OCI-LY1 (cell line): Measurements from ENCODE around the gene RUVBL2.

Experiments used
- H2AFZ ChIP-seq: fragments of 200-600 bp; sonication (generic), shearing (Covaris generic); 2 replicates; pipeline ENCODE4 v1.6.0; 2014; ENCODE audit warnings: antibody characterized with exemption, mild to moderate bottlenecking, low read length
- H3F3A ChIP-seq: fragments of 200-600 bp; sonication (generic), shearing (Covaris generic); 2 replicates; pipeline ENCODE4 v1.6.0; 2014; ENCODE audit warnings: mild to moderate bottlenecking, antibody characterized with exemption, low read length, moderate library complexity; ENCODE audit not compliant: insufficient read depth
- H3K27ac ChIP-seq: fragments of 200-600 bp; sonication (generic); 2 replicates; pipeline ENCODE4 v1.5.1; 2014; ENCODE audit warnings: low read length, mixed run types, mild to moderate bottlenecking, low read depth; ENCODE audit not compliant: poor library complexity, severe bottlenecking
- H3K27me3 ChIP-seq: fragments of 200-600 bp; sonication (generic); 2 replicates; pipeline ENCODE4 v1.6.0; 2014; ENCODE audit warnings: antibody characterized with exemption, mild to moderate bottlenecking, low read length, moderate library complexity; ENCODE audit not compliant: insufficient read depth
- H3K36me3 ChIP-seq: fragments of 200-600 bp; sonication (generic); 2 replicates; pipeline ENCODE4 v1.6.1; 2014; ENCODE audit warnings: mild to moderate bottlenecking, antibody characterized with exemption, low read length, moderate library complexity, mixed read lengths; ENCODE audit not compliant: insufficient read depth
- H3K4me1 ChIP-seq: fragments of 200-600 bp; sonication (generic); 2 replicates; pipeline ENCODE4 v1.5.1; 2014; ENCODE audit warnings: mild to moderate bottlenecking, low read length, moderate library complexity; ENCODE audit not compliant: insufficient read depth, severe bottlenecking
- H3K4me2 ChIP-seq: fragments of 200-600 bp; sonication (generic), shearing (Covaris generic); 2 replicates; pipeline ENCODE4 v1.6.1; 2014; ENCODE audit warnings: low read length
- H3K4me3 ChIP-seq: fragments of 200-600 bp; sonication (generic); 2 replicates; pipeline ENCODE4 v1.5.1; 2014; ENCODE audit warnings: low read length, low read depth, mild to moderate bottlenecking, mixed read lengths; ENCODE audit not compliant: poor library complexity, severe bottlenecking
- H3K79me2 ChIP-seq: fragments of 200-600 bp; shearing (Covaris generic); 2 replicates; pipeline ENCODE4 v1.6.1; 2016; ENCODE audit warnings: mixed run types, low read length, mixed read lengths; ENCODE audit not compliant: insufficient read depth
- H3K9ac ChIP-seq: fragments of 200-600 bp; sonication (generic), shearing (Covaris generic); 2 replicates; pipeline ENCODE4 v1.6.1; 2014; ENCODE audit warnings: mild to moderate bottlenecking, low read length, mixed read lengths
- H3K9me2 ChIP-seq: fragments of 200-600 bp; sonication (generic), shearing (Covaris generic); 2 replicates; pipeline ENCODE4 v1.6.1; 2014; ENCODE audit warnings: low read depth, mild to moderate bottlenecking, low read length, mixed read lengths
- H3K9me3 ChIP-seq: fragments of 200-600 bp; shearing (Covaris generic); 2 replicates; pipeline ENCODE4 v1.6.1; 2014; ENCODE audit warnings: low read length, mixed read lengths
- H4K20me1 ChIP-seq: fragments of 200-600 bp; sonication (generic), shearing (Covaris generic); 2 replicates; pipeline ENCODE4 v1.6.0; 2016; ENCODE audit warnings: mild to moderate bottlenecking, low read length; ENCODE audit not compliant: insufficient read depth
- EZH2 ChIP-seq: fragments of 200-600 bp; sonication (generic), shearing (Covaris generic); IDR thresholded peaks from 2 replicates; pipeline ENCODE4 v1.8.0; 2017; ENCODE audit warnings: borderline replicate concordance, mixed run types, mild to moderate bottlenecking, antibody characterized with exemption, low read length, moderate library complexity, mixed read lengths
- TF ChIP-seq, protein P1 (sequence below): fragments of 200-600 bp; sonication (generic), shearing (Covaris generic); IDR thresholded peaks from 2 replicates; pipeline ENCODE4 v1.5.1; 2017; ENCODE audit warnings: mild to moderate bottlenecking, antibody characterized with exemption, low read length, moderate library complexity, mixed read lengths

The RUVBL2 gene

DNA sequence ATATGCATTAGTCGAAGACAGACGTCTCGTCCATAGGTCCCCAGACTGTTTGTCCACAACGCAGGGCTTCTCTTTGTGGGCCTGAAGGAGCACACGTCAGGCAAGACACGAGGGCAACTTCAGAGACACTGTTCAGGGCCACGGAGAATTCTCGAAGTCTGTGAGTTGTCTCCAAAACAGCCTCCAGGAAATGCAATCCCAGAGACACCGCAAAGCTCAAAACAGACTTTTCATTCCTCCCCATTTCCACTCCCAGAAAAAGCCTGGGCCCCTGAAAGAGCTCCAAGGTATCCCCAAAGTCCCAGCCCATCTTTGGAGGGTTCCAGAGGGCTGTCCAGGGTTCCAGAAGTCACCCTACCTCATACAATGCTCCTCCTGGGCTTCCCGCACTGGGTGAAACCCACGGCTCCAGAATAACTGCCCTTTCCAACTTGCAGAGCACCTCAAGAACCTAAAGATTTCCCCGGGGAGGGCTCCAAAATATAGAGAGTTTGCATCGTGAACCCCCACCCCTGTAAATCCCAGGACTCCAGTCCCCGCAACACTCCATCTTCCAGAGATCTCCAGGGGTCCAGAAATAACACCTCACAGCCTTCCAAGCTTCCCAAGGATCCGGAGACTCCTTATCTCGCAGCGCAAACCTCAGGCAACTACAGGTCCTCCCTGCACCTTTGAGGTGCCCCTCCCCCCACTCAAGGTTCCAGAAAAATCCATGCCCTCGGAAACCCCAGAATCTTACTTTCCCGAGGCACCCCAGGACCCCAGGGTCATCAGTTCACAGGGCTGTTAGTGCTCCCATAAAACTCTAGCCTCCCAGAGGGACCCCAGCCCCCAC is 29.3 kb upstream of the RUVBL2 start:
- H3K4me1 ChIP-seq: peaks cover 52% of the 10 kb centered on the region
- H3F3A ChIP-seq: peaks cover 5% of the 10 kb centered on the region; the same call in 1 of the 2 replicates

DNA sequence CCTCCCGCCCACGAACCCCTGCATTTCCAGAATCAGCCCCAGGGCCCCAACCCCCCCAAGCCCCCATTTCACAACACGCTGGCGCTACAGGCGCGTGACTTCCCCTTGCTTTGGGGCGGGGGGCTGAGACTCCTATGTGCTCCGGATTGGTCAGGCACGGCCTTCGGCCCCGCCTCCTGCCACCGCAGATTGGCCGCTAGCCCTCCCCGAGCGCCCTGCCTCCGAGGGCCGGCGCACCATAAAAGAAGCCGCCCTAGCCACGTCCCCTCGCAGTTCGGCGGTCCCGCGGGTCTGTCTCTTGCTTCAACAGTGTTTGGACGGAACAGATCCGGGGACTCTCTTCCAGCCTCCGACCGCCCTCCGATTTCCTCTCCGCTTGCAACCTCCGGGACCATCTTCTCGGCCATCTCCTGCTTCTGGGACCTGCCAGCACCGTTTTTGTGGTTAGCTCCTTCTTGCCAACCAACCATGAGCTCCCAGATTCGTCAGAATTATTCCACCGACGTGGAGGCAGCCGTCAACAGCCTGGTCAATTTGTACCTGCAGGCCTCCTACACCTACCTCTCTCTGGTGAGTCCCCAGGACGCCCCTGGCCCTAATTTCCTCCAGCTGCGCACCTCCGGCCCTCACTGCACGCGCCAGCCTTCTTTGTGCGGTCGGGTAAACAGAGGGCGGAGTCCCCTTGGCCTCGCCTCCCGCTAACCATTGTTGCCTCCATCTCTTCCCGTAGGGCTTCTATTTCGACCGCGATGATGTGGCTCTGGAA is 28.5 kb upstream of the RUVBL2 start, which contains the start of gene FTL:
FTL (plus strand) TSS at position 270 of the 766 bp plus-strand sequence; CDS start at position 469, 199 bp downstream.
- H3K36me3 ChIP-seq: peaks cover 45% of the 10 kb centered on the region

More for the DNA sequence above, 29.3 kb upstream of the RUVBL2 start:
- peak overlapping the region; percentile 94 for H3K4me2 ChIP-seq
- H2AFZ ChIP-seq: no peak overlapping the region
- peak overlapping the region; percentile 87 for H3K27ac ChIP-seq
- no peaks in the 10 kb centered on the region for H4K20me1 ChIP-seq
- H3K36me3 ChIP-seq: peaks cover 38% of the 10 kb centered on the region
- H3K79me2 ChIP-seq: 0 out of 2 replicates have a peak, but pooled peaks cover 4% of the 10 kb centered on the region
- H3K9ac ChIP-seq: peak overlapping the region; percentile 85
- H3K4me3 ChIP-seq: peak overlapping the region; percentile 57
- TF ChIP-seq, protein P1, sequence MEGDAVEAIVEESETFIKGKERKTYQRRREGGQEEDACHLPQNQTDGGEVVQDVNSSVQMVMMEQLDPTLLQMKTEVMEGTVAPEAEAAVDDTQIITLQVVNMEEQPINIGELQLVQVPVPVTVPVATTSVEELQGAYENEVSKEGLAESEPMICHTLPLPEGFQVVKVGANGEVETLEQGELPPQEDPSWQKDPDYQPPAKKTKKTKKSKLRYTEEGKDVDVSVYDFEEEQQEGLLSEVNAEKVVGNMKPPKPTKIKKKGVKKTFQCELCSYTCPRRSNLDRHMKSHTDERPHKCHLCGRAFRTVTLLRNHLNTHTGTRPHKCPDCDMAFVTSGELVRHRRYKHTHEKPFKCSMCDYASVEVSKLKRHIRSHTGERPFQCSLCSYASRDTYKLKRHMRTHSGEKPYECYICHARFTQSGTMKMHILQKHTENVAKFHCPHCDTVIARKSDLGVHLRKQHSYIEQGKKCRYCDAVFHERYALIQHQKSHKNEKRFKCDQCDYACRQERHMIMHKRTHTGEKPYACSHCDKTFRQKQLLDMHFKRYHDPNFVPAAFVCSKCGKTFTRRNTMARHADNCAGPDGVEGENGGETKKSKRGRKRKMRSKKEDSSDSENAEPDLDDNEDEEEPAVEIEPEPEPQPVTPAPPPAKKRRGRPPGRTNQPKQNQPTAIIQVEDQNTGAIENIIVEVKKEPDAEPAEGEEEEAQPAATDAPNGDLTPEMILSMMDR: no peak
- no peak for TF ChIP-seq EZH2
- H3K27me3 ChIP-seq: no peaks in the 10 kb centered on the region
- H3K9me3 ChIP-seq: no peaks in the 10 kb centered on the region
- H3K9me2 ChIP-seq: no peaks in the 10 kb centered on the region

More for the DNA sequence above, 28.5 kb upstream of the RUVBL2 start, which contains the start of gene FTL:
- Histone ChIP-seq H3K9ac (peak within 1 kb of the TSS; percentile 85), H3K9me3 (no peaks in the 10 kb centered on the region), H2AFZ (no peak within 1 kb of the TSS), H3K79me2 (0 out of 2 replicates have a peak, but pooled peaks cover 4% of the 10 kb centered on the region), H3K4me3 (peak within 1 kb of the TSS; percentile 67), H4K20me1 (no peaks in the 10 kb centered on the region), H3K4me1 (peaks cover 56% of the 10 kb centered on the region), H3K27ac (peak within 1 kb of the TSS; percentile 87), H3K4me2 (peak within 1 kb of the TSS; percentile 98), H3K9me2 (no peaks in the 10 kb centered on the region), H3K27me3 (no peaks in the 10 kb centered on the region), H3F3A (peaks cover 5% of the 10 kb centered on the region; the same call in 1 of the 2 replicates)
- TF ChIP-seq, protein P1: no peak
- TF ChIP-seq EZH2: no peak
